Activated CD8-positive, alpha-beta memory T cell treated with anti-CD3 and anti-CD28 coated beads for 36 hours (primary cell): ENCODE data around the gene ATPAF1. TPM values are rescaled to one million over a fixed set of nuclear protein-coding genes. Genes with fewer than 3 reads are reported as not detected.

Experiments used
- CTCF ChIA-PET: fragments of 350-600 bp; sonication (Branson Sonifier 250); formaldehyde crosslinking; loops from one replicate; lab custom pipeline; 2021; ENCODE audit warnings: antibody characterized with exemption; lab: Charles Lee
- POLR2A ChIA-PET: fragments of 350-600 bp; sonication (Branson Sonifier 250); formaldehyde crosslinking; loops from one replicate; lab custom pipeline; 2021; ENCODE audit warnings: antibody characterized with exemption; lab: Charles Lee
- total RNA-seq, 2 experiments: library from RNA; stranded (reverse); gene quantifications; one replicate each; pipeline ENCODE4 v1.2.3, GENCODE V29; 2021

ATPAF1 gene
- total RNA-seq, 2 experiments from 2014 or later = 40.7 to 42.5 TPM

DNA sequence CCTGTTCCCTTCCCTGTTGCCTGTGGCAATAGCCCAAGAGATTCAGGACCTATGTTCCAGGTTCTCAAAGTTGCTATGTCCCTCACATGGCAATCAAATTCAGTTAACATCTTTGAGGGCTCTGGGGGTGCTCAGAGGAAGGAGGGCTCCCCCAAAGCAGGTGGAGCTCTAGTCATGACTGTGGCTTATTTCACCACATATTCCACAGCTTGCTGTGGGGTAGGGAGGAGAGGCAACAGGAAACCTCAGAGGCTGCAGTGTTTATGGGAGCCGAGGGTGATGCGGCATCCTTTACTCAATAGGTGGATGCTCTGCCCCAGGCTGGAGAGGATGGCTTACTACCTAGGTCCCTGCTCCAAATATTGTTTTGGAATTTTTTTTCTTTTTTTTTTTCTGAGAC lies 62.9 kb downstream of the ATPAF1 start:
- POLR2A ChIA-PET = interaction anchor here (0.7 to 2.0 kb wide), 2 partner anchors 11 to 23 kb away, joined by 3 to 18 read pairs; partner anchors contain the start of gene MOB3C
- CTCF ChIA-PET = interaction anchor here (0.8 to 1.0 kb wide), 2 partner anchors 12 to 200 kb away, joined by 3 read pairs; partner anchors contain the start of gene MOB3C

DNA sequence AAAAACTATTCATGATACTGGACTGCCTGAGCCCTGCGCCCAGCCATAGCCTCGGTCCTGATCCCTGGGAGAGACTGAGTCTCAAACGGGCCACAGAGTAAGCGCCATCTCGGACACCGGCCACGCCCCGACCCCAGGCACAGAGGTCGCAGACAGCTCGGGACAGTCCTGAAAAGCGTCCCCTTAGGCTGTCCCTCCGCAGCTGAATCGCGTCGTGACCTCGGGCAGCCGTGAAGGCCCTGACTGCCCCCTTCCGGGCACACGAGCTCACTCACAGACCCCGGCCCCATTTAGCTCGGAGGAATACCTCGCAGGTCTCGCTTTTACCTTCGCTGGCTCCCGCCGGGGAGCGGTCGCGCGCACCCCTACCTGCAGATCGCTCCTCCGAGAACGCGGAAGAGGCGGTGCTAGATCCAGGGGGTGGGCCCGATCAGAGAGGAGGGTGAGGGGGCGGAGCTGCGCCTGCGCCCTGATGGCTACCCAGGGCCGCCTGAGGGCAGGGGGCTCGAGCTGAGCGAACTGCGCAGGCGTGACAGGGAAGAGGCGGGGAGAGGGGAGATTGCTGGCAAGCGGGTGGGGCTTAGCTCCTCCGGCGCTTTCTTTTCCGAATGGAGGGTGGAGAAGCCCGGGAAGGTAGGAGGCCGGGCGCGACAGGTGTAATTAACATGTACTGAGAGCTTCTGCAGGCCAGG lies 64.2 kb downstream of the ATPAF1 start, which contains the start of gene MKNK1:
Gene MKNK1, minus strand, starts transcription at position 411 of the 692 bp plus-strand sequence. CDS start 20,941 bp downstream, outside the sequence.
- POLR2A ChIA-PET = interaction anchor here (0.9 to 2.0 kb wide), 6 partner anchors 8 to 64 kb away, joined by 3 to 18 read pairs (median 8); partner anchors contain the start of genes ATPAF1 and MOB3C
- CTCF ChIA-PET = interaction anchor here (0.9 to 1.3 kb wide), 2 partner anchors 10 to 22 kb away, joined by 3 to 5 read pairs; no protein-coding TSS in a partner anchor

DNA sequence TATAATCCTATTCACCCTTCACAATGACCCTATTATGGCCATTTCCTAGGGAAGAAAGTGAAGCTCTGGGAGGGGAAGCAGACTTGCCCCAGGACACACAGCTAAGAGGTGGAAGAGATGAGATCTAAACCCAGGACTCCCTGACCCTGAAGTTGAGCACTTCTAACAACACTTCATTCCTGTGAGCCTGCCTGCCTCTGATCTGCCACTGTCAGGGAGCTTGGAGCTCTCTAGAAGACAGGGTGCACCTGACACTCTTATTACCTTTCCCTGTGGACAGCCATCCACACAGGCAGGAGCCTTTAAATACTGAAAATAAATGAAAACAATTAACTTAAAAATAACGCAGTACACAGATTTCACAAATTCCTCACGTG lies 64.7 kb downstream of the ATPAF1 start:
- POLR2A ChIA-PET = interaction anchor here (1.0 to 2.0 kb wide), 5 partner anchors 8 to 64 kb away, joined by 3 to 18 read pairs (median 7); partner anchors contain the start of genes ATPAF1 and MOB3C

DNA sequence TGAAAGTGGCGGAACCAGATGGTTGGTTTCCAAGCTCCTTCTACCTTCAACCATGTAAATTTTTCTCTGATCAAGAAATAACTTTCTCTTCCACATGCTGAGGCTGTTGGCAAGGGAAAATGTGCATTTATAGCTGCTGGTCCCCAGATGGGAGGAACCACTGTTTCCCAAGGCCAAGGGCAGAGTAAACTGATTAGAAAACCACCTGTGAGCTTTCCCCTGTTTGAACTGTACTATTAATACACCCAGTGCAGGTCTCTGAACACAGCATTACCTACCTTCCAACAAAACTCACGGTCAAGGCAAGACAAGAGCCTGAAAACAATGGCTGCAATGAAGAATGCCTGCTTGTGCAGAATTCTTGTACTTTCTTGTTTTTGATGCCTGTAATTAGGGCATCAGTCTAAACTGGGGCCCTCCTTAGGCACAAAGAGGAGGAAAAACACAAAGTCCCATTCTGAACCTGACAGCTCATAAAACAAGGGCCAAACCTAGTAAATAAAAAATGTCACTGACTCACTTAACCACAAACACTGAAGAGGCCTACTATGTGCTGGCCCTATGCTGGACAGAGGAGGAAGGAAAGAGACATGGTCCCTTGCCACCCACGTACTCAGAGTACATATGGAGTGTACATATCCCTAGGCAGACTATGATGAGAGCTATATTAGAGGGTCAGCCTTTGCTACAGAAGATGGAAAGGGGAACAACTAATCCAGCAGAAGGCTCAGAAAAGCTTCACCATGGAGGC lies 66.7 kb downstream of the ATPAF1 start:
- ChIA-PET POLR2A (no interaction called here), CTCF (interaction anchor here (0.6 kb wide), 1 partner anchor 869 kb away, joined by 6 read pairs; no protein-coding TSS in a partner anchor)

More for the DNA sequence above, 64.7 kb downstream of the ATPAF1 start:
- CTCF ChIA-PET = interaction anchor here (1.3 kb wide), 1 partner anchor 21 kb away, joined by 5 read pairs; no protein-coding TSS in a partner anchor

DNA sequence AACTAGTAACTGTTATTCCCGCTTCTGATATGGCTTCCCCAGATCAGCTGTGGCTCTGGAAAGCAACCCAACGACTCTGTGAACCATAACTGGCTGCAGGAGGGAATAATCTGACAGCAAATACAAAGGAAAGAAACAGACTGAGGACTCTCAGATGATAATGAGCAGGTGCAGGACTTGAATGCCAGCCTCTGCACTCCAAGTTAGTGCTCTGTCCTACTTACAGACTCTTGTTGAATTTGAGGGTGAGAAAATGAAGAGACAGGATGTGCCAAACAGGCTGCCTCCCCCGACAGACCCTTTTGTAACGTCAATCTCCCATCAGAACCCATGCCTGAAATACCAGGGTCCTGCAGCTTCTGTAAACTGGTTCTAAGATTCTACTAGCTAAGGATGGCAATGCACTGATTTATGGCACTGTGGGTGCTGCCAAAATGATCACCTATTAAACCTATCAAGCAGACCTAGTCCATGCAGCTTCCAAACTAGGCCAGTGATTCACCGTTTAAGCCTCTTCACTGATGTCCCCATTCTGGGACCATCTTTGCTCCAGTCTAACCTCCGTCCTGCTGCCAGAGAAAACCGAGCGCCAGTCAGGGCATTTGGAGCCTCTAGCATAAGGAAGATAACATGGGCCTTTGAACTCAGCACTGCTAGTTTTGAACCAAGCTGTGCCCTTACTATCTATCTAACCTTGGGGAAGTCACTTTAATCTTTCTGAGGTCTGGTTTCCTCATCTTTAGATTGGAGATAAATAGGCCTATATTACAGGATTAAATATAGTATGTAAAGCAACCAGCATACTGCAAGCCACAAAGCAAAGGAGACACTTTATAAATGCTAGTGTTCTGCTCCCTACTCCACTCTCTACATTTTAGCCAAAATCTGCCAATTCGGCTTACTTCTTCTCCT lies 68.8 kb downstream of the ATPAF1 start:
- POLR2A ChIA-PET = no interaction called here
- CTCF ChIA-PET = no interaction called here

DNA sequence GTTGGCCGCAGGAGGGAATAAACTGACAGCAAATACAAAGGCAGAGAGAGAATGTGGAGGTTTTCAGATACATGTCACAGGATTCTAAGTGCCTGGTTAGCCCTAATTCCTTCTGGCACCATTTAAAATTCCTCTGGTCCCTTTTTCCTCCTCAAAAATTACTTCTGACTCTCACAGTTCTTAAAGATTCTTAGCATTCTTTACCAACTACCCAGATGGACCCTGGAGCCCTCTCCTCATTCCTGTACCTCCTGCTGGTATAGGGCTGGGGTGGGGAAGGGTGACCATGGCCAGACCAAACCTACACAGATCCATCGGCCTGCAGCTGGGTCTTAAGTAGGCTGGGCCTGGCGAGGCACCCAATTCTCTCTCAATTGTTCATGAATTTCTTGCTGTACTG lies 71.3 kb downstream of the ATPAF1 start:
- POLR2A ChIA-PET = no interaction called here
- CTCF ChIA-PET = no interaction called here

DNA sequence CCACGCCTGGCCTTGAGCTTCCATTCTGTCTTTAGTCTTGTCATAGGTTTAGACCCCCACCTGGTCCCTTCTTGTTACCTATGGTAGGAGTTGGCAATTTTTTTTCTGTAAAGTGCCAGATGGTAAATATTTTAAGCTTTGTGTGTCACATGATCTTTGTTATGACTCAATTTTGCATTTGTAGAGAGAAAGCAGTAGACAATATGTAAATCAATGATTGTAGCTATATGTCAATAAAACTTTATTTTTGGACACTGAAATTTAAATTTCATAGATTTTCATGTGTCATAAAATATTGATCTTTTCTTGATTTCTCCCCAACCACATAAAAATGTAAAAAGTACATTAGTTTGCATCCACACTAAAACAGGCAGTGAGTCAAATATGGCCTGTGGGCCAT lies 72.1 kb downstream of the ATPAF1 start:
- ChIA-PET POLR2A (interaction anchor here (1.1 kb wide), 1 partner anchor 8 kb away, joined by 3 read pairs; the partner anchor contains the start of gene MKNK1), CTCF (no interaction called here)

DNA sequence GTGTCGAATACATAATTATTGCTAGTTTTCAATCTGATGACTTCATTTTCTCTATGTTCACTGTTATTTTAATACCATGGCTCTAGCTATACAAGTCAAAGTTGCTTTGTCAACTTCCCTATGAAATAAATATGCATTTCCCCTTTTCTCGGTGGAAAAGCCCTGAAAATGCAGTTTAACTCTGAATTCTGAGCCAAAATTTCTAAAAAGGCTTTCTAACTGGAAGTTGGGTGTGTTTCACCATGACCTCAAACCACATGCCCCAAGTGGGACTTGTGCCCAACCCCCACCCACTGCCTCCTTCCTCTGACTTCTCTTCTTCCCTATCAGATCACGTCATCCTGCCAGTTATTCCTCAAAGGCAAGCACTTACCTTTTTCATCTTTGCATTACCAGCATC lies 73.0 kb downstream of the ATPAF1 start:
- POLR2A ChIA-PET = interaction anchor here (1.1 kb wide), 1 partner anchor 9 kb away, joined by 3 read pairs; the partner anchor contains the start of gene MKNK1
- CTCF ChIA-PET = no interaction called here

DNA sequence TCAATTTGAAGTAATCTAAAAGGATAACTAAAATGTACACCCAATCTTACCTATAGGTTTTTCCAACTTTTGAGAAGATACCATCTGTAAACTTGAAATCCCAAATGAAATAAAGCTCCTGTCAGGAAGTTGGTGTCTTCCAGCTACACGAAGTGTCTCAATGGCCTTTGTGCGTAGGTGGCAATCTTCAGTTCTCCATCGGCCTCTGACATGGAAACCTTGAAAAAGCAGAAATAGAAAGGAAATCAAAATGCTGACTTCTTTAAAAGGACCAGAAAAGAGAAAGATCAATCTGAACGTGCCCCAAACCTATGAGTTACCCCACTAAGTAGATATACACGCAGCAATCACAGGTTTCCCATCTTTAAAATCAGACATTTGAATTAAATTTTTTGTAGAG lies 74.1 kb downstream of the ATPAF1 start:
- ChIA-PET POLR2A (interaction anchor here (0.7 kb wide), 1 partner anchor 30 kb away, joined by 6 read pairs; no protein-coding TSS in a partner anchor), CTCF (no interaction called here)

DNA sequence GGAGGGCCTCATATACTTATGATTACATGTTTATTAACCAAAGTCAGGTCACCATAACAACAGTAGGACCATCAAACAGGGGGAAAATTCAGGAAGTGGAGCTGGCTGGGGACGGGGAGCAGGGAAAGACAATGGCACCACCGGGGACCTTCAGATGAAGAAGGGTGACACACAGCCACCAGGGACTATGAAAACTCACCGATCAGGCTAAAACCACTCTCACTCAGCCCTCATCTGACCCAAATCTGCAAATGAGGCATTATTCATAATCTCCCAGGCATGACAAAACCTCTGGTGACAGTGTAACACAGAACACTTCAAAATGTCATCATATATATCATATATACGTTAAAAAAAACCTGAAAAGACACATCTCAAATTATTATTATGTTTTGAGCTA lies 75.3 kb downstream of the ATPAF1 start:
- ChIA-PET POLR2A (no interaction called here), CTCF (no interaction called here)

DNA sequence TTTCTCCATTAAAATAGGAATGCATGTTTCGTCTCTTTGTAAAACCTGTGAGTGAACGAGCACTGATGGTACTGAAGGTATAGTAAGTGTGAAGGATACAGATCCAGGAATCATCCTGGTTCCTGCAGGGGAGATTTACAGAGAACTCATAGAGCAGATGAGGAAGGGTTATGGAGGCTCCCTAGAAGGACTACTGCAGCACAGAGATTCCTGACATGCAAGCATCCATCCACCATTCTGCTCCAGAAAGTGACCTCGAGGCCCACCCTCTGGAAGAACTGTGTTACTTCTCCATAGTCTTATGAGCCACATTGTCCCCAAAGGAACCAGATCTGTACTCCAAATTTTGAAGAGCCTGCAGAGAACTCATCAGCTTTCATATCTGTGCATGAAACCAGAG lies 78.6 kb downstream of the ATPAF1 start:
- CTCF ChIA-PET = no interaction called here
- POLR2A ChIA-PET = no interaction called here

DNA sequence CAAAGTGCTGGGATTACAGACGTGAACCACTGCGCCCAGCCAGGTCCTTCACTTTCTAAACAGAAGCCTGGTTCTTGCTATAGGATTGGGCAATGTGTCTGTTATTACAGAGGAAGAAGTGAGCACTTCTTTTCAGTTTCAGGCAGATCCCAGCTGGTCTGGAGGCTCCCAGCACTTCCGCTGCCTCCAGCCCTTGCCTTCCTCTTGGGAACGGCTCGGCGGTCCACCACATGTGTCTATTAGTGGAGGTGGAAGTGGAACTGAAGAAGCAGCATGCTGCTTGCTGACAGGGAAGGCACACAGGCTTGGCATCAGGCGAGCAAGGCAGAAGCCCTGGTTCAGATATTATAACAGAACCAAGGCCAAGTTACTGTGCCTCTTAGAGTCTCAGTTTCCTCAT lies 81.1 kb downstream of the ATPAF1 start:
- POLR2A ChIA-PET = no interaction called here
- CTCF ChIA-PET = interaction anchor here (1.1 kb wide), 1 partner anchor 39 kb away, joined by 3 read pairs; no protein-coding TSS in a partner anchor

DNA sequence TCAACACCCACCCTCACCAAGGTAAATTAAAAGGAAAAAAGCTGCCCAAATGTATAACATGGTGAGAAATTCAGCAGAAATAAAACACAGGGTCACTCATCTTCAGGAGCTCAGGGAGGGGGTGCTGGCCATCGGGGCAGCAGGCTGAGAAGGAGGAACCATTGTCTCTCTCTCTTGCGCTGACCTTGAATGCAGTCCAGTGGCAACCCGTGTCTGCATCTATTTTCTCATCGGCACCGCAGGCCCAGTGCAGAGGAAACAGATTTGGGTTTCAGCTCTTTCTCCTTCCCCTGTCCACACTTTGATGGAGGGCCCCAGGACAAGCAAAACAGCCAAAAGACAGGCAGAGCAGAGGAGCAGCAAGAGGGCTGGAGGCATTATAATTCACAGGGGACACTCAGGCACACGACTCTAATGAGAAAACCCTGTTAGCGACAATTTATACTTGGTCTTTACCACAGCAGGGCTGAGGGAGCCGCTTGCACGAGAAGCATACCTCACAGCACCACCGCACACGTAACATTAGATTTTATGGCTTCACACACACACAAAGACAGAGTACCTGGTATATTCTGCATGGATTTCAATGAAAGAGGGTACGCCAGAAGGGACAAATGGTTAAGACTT lies 82.7 kb downstream of the ATPAF1 start:
- CTCF ChIA-PET = no interaction called here
- POLR2A ChIA-PET = interaction anchor here (0.7 kb wide), 1 partner anchor 31 kb away, joined by 7 read pairs; the partner anchor contains the start of gene MOB3C

DNA sequence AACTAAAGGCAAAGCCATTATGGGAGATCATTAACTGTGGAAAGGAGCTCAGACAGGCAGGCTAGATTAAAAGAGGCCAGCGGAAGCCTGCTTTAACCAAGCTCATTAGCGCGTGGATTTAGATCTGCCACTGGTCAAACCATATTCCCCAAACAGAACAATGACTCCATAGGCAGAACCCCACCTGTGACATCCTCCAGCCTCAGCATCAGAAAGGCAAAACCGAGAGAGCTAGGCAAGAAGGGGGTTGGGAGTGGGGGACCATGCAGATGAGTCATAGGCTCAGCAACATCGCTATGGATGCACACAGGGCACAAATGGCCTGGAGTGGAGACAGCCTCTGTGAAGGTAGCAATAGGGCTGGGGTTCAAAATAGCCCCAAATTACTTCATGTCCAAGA lies 84.7 kb downstream of the ATPAF1 start:
- ChIA-PET CTCF (interaction anchor here (1.8 kb wide), 1 partner anchor 20 kb away, joined by 5 read pairs; the partner anchor contains the start of gene MKNK1), POLR2A (no interaction called here)

DNA sequence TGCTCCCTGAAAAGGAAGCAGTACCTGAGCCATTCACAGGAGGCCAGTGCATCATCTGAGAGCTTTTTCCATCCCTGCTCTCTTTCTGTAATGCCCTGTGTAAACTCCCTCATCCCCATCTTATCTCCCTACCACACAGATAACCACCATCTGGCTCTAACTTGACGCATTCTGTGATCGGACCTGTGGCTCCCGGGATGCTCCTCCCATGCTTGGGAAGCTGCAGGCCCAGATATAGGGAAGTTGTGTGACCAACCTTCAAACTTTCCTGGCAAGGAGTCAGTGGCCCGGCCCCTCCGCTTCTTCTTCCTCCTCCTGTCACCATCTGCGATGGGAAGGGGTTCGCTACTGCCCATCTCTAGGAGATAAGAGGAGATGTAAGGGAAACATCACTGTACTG lies 85.2 kb downstream of the ATPAF1 start:
- ChIA-PET CTCF (interaction anchor here (1.3 to 1.8 kb wide), 2 partner anchors 10 to 21 kb away, joined by 3 to 5 read pairs; partner anchors contain the start of gene MKNK1), POLR2A (interaction anchor here (1.2 kb wide), 1 partner anchor 21 kb away, joined by 3 read pairs; the partner anchor contains the start of gene MKNK1)
